ENCODE measurements around the gene VPS37B. TPM values are rescaled to one million over a fixed set of nuclear protein-coding genes. Genes with fewer than 3 reads are reported as not detected.

Gene VPS37B
- total RNA-seq, 1 donor from 2014 or later, result 32.6 TPM

DNA sequence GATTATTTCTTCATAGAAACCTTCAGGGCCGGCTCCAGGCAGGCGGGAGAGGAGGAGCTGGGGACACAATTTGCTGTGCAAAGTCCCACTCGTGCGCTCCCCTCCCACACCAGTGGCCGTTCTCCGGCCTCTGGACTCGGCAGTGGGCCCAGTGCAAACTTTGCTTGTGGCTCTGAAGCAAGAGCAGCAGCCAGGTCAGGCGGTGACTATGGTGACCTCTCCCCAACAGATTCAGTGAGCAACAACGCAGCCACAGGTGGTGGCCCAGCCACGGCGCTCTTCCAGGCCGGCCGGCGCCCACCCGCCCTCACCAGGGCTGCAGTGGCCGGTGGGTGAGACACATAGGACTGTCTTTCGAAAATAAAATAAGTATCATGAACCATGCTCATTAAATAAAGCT is 29.5 kb downstream of the VPS37B start:
- DNase-seq, result no peak

DNA sequence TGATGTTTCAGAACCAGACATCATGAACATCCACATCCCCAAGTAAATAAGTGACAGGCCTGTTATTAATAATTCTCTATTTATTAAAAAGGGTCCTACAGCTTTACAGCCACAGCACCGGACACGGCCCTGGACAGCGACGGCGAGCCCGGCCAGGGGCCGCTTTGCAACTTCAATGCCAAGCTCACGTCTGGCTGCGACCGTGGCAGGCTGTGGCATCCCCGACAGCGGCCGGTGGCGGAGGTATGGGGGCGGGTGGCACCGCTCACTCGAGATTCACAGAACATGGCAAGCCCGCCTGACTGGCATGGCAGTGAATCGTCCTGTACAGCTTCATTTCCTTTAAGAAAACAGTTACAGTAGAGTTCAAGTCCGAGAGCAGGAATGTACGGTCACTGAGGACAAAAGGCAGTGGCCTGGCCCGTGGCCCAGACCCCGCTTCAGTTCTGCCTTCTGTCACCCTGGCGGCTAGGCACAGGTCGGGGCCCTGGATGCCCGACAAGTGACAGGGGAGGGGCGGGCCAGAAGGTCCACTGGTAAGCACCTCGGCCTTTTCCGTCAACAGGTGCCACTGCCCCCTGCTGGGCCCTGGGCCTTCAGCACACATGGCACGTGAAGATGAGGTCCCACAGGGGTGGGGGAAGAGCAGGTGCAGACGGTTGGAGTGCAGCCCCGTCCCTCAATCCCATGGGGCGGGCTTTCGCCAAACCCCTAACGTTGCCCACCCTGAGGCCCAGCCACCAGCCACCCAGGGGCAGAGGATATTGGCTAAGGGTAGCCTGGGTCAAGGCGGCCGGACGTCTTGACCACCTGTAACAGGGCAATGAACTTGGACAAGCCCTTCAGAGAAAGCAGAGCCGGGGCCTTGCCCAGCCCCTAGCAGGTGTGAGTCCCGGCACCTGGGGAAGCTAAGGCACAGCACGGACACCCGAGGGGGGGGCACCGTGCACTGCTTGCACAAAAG is 30.4 kb downstream of the VPS37B start:
- no peak for DNase-seq

DNA sequence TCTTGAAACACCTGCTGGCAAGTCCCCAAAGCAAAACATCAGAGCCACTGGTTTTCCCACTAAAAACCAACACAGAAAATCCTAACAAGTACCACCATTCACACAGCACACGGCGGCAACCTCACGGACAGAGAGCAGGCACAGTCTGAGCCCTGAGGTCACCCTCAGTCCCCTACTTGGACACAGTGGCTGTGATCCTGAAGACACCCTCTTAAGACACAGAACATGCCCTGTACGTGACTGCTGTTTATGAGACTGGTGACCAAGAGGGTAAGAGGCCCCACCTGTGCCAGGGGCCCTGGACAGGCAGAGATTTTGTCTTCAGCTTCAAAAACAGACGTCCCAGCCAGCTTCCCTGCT is 31.1 kb downstream of the VPS37B start:
- DNase-seq, result no peak

DNA sequence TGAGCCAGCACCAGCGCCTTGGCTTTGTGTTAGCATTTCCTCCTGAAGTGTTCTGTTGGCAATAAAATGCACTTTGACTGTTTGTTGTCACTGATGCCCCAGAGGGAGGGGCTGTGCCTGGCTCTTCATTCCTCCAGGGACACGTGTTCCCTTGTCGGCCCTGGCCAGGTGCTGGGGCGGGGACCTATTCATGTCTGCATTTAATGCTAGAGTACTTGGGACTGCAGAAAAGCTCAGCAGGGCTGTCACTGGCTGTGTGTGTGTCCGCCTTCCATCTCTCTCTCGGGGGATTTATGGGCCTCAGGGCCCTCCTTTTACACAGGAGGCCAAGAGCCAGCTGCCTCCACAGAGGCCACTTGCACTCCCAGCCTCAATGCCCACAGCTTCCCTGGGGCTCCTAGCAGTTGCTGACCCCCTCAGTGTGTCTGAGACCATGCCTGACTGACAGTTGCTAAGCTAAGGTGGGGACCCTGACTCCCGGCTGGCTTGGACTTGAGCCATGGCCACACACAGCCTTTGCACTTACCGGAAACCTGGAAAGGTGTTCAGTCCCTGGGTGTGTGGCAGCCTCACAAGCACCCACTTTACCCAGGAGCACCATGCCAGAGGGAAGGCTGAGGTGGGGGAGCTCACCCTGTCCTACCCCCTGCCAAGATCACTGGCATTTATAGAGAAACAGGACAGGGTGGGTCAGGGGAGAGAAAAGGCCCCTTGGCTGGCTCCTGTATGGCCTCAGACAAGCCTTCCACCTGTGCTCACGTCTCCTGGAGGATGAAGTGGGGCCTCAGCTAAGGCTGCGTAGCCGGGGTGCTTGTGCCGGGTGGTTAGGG is 32.8 kb downstream of the VPS37B start:
- DNase-seq, result peak; percentile 61

DNA sequence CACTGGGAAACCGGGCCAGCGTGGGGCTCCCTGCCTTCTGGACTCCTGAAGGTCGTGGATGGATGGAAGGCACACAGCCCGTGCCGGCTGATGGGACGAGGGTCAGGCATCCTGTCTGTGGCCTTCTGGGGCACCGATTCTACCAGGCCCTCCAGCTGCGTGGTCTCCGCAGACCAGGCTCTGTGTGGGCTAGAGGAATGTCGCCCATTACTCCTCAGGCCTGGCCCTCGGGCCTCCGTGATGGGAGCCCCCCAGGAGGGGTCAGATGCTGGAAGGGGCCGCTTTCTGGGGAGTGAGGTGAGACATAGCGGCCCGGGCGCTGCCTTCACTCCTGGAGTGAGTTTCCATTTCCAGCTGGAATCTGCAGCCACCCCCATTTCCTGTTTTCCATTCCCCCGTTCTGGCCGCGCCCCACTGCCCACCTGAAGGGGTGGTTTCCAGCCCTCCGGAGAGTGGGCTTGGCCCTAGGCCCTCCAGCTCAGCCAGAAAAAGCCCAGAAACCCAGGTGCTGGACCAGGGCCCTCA is 33.8 kb downstream of the VPS37B start:
- no peak for DNase-seq

DNA sequence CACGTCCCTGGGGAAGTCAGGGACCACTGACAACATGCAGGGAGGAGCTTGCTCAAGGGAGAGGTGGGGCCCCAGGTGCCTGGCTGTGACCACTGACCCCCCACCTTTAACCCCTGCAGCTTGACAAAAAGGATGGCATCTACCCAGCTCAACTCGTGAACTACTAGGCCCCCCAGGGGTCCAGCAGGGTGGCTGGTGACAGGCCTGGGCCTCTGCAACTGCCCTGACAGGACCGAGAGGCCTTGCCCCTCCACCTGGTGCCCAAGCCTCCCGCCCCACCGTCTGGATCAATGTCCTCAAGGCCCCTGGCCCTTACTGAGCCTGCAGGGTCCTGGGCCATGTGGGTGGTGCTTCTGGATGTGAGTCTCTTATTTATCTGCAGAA is 34.3 kb downstream of the VPS37B start:
- DNase-seq, result no peak

DNA sequence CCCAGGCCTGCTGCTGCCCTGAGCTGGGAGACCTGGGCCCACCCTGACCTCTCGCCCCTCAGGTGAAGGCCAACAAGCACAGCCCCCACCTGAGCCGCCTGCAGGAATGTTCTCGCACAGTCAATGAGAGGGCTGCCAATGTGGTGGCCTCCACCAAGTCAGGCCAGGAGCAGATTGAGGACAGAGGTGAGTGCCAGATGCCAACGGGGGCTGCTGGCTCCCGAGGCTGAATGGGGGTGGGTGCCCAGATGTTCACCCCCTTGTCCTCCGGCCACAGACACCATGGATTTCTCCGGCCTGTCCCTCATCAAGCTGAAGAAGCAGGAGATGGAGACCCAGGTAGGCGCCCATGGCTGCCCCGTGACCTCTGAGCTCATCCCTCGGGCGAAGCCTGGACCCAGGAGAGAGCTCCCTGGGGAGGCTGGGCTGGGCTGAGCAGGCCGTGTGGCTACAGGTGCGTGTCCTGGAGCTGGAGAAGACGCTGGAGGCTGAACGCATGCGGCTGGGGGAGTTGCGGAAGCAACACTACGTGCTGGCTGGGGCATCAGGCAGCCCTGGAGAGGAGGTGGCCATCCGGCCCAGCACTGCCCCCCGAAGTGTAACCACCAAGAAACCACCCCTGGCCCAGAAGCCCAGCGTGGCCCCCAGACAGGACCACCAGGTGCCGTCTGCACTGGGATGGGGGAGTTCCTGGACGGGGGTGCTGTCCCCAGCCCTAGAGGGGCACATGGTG is 34.9 kb downstream of the VPS37B start:
- DNase-seq, result no peak

DNA sequence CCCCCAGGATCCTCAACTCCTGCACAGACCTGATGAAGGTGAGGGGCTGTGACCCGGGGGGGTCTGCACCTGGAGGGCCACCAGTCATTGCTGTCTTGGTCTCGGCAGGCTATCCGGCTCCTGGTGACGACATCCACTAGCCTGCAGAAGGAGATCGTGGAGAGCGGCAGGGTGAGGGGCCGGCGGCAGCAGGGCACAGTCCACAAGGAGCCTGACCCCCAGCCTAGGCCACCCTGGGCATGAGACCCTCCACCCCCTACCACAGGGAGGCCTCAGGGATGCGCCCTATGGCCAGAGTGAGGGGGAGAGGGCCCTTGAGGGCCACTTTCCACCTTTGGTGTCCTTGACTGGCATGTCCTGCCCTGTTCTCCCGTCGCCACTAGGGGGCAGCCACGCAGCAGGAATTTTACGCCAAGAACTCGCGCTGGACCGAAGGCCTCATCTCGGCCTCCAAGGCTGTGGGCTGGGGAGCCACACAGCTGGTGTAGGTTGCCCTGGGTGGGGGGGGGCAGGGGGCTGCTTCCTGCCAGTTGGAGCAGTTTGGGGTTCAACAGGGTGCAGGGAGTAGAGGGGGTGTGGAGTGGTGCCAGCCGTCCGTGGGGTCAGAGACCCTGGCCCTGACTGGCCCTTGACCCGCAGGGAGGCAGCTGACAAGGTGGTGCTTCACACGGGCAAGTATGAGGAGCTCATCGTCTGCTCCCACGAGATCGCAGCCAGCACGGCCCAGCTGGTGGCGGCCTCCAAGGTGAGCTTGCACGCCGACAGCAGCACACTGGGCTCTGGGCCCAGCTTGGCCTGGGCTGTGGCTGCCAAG is 35.7 kb downstream of the VPS37B start:
- DNase-seq, result peak; percentile 94

DNA sequence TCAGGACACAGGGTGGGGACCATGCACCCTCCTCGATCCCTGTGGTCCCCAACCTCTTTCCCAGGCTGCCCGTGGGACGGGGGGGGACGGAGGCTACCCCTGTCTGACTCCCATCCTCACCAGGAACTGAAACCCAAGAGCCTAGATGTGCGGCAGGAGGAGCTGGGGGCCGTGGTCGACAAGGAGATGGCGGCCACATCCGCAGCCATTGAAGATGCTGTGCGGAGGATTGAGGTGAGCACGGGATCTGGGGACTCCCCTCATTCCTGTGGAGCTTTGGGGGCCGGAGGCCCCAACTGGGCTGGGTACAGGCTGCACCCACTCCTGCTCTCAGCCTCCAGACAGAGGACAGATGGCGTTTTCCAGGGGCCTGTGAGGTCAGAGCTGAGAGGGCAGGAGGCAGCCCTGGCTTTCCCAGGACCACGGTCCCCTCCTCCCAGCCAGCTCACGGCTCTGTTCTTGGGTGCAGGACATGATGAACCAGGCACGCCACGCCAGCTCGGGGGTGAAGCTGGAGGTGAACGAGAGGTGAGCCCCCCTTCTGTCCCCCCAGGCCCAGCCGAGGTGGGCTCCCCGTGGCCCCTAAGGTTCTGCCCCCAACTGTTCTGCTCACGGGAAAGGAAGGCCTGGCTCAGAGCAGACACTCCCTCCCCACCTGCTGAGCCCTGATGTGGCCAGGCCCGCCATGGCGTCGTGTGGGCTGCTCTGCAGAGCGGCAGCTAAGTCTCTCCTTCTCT is 36.5 kb downstream of the VPS37B start:
- DNase-seq, result no peak

DNA sequence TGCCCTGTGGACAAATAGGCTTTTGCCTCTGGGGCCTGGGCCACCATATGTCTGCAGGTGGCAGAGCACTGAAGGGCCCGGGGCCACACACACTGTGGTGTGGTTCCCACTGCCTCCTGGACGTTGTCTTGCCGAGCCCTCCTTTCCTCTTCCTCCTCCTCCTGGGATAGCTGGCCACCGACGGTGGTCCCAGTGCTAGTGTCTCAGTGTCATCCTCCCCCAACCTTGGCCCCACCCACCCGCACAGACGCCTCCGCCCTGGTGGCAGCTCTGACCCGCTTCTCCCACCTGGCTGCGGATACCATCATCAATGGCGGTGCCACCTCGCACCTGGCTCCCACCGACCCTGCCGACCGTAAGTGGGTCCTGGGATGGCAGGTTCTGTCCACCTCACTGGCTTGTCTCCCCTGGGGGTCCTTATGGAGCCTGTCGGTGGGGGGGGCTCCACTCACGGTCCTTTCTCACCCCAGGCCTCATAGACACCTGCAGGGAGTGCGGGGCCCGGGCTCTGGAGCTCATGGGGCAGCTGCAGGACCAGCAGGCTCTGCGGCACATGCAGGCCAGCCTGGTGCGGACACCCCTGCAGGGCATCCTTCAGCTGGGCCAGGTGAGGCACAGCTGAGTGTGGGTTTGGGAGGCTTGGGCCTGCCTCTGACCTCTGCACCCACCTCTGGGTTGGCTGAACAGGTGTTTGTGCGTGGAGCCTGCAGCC is 37.2 kb downstream of the VPS37B start:
- DNase-seq, result no peak

DNA sequence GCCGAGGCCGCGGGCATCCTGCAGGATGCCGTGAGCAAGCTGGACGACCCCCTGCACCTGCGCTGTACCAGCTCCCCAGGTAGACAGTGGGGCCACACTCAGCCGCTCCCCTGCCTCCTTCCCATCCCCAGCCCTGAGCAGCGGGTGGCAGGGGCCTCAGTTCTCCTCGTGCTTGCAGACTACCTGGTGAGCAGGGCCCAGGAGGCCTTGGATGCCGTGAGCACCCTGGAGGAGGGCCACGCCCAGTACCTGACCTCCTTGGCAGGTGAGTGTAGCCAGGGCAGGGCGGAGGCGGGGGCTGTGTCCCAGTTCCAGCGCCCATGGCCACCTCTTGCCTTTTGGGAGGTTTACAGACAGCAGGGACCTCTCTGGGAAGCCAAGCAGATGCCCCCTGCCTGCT is 37.8 kb downstream of the VPS37B start:
- DNase-seq, result no peak

DNA sequence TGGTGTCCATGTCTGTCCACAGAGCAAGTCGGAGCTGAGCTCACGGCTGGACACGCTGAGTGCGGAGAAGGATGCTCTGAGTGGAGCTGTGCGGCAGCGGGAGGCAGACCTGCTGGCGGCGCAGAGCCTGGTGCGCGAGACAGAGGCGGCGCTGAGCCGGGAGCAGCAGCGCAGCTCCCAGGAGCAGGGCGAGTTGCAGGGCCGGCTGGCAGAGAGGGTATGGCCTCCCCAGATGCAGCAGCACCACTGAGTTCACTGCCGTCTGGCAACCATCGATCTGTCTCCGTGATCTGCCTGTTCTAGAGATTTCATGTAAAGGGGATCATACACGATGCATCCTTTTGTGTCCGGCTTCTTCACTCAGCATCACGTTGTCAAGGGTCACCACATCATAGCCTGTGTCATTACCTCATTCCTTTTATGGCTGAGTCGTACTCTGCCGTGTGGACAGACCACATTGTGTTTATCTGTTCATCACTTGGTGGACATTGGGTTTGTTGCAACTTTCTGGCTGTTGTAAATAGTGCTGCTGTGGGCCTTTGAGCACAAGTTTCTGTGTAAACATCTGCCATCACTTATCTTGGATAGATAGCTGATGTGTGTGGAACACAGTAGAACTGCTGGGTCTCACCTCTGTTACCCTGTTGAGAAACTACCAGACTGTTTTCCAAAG is 38.8 kb downstream of the VPS37B start:
- DNase-seq, result no peak

DNA sequence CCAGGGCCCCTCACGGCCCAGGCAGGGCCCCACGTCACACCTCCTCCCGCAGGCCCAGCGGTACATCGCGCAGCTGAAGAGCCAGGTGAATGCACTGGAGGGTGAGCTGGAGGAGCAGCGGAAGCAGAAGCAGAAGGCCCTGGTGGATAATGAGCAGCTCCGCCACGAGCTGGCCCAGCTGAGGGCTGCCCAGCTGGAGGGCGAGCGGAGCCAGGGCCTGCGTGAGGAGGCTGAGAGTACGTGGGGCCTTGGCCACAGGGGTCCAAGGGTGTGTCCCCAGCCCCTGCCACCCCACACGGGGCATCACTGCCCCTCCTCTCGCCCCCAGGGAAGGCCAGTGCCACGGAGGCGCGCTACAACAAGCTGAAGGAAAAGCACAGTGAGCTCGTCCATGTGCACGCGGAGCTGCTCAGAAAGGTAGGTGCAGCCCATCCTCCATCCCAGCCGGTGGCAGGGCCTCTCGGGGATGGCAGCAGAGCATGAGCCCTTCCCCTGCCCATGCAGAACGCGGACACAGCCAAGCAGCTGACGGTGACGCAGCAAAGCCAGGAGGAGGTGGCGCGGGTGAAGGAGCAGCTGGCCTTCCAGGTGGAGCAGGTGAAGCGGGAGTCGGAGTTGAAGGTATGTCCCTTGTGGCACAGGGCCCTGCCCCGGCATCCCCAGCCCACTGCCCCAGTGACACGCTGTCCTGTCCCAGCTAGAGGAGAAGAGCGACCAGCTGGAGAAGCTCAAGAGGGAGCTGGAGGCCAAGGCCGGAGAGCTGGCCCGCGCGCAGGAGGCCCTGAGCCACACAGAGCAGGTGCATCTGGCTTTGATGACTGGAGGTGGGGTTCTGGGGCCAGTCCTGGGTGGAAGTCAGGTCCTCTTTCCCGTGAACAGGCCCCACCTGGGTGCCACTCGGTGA is 39.7 kb downstream of the VPS37B start:
- DNase-seq, result no peak

DNA sequence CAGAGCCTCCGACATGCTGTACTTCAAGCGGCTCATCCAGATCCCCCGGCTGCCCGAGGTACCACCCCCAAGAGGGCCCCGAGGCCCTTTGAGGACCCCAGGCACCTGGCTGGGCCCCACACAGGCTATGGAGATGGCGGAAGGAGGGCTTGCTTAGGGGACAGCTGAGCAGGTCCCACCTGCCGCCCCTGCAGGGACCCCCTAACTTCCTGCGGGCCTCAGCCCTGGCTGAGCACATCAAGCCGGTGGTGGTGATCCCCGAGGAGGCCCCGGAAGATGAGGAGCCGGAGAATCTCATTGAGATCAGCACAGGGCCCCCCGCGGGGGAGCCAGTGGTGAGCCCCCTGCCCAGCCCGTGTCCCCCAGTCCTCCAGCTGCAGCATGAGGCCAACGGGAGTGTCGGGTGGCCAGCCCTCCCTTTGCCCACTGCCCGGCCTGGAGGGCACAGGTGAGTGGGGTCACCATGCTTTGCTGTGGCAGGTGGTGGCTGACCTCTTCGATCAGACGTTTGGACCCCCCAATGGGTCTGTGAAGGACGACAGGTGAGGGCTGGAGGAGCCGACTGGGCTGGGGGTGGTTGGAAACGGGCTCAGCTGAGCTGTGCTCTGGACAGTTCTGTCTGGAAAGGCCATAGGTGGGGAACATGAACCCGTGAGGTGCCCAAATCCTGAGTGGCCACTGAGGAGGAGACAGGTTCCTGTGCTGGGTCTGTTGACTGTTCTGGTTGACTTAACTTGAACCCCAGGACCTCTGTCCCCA is 40.7 kb downstream of the VPS37B start:
- DNase-seq, result no peak

DNA sequence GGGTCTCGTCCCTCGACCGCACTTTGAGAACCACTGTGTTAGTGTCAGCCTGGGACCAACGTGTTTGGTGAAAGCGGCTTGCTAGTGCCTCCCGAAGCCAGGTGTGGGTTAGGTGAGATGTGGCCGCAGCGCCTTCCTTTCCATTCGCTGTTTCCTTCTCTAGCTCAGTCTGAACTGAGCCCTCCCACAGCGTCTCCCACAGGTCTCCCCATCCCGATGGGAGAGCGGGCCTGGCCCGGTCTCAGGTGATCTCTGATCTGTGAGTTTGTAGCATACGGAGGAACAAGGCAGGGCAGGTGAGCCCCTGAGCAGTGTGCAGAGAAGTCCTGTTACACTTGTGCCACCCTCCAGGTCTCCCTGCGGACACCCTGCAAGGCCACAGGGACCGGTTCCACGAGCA is 41.4 kb downstream of the VPS37B start:
- DNase-seq, result no peak

DNA sequence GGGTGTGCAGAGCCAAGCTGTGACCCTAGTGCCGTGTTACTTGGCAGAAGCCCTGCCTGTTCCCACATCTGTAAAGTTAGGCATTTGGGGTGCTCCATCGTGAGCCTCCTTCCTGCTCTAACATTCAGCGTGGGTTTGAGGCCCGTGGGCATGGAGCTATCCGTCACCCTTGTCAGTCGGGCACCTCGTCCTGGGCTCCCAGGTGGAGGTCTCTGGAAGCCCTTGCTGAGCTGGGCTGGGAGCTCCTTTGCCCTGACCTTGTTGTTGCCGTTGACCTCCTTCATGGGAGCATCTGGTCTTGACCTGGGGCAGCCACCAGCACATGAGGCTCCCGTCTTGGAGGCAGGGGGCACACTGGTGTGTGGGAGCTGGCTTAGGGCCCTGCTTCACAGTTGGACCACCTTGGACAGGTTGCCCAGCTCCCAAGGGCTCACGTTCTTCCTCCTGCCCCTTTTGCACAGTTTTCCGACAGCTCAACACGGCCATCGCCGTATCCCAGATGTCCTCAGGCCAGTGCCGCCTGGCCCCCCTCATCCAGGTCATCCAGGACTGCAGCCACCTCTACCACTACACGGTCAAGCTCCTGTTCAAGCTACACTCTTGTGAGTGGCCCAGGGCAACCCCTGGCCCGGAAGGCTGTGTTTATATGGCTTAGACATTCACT is 42.2 kb downstream of the VPS37B start:
- no peak for DNase-seq

Data from tongue (tissue), 2 donors.